HCT116 (cell line): ENCODE results near the gene ZNF789. TPM values are rescaled to one million over a fixed set of nuclear protein-coding genes. Genes with fewer than 3 reads are reported as not detected.

Source experiments
- ATAC-seq: fragments of 200-7000 bp; cut with Tn5 transposase; 2 replicates; pipeline ENCODE4 v1.9.1; 2020; ENCODE audit warnings: mild to moderate bottlenecking, moderate library complexity
- BruUV-seq: library from RNA; stranded (reverse); fragments of 400-500 nt; replicated peaks from 2 replicates; lab custom pipeline; 2021; lab: Mats Ljungman, UMichigan
- CTCF ChIA-PET: fragments of 300-600 bp; sonication (Branson Sonifier 250); formaldehyde crosslinking; loops from one replicate; lab custom pipeline; 2021; ENCODE audit warnings: antibody characterized with exemption; lab: Charles Lee
- POLR2A ChIA-PET: fragments of 300-600, 350-600 bp; sonication (Branson Sonifier 250); formaldehyde crosslinking; loops from one replicate; lab custom pipeline; 2021; ENCODE audit warnings: antibody characterized with exemption; lab: Charles Lee
- RAD21 ChIA-PET, 2 experiments: fragments of 300-600 bp; sonication (Branson Sonifier 250); formaldehyde crosslinking; loops; one replicate each; lab custom pipeline; 2023; ENCODE audit warnings: low total read pairs in 2 of 2; ENCODE audit not compliant: uncharacterized antibody in 2 of 2, unreplicated experiment in 2 of 2, low non-redundant PET in 1 of 2; lab: Charles Lee
- DNase-seq: peaks from one replicate; pipeline ENCODE4 v3.0.0-alpha.2; 2010; ENCODE audit warnings: low read depth, low spot score
- H2AFZ ChIP-seq: fragments of 200-600 bp; shearing (Covaris generic), sonication (generic); 2 replicates; pipeline ENCODE4 v1.6.1; 2017; ENCODE audit warnings: low read depth, mixed run types, mixed read lengths, antibody characterized with exemption, low read length; ENCODE audit not compliant: poor library complexity, severe bottlenecking
- H3K27ac ChIP-seq: 2 replicates; pipeline ENCODE4 v1.5.1; 2012; ENCODE audit warnings: low read depth, low read length
- H3K27me3 ChIP-seq: fragments of 200-600 bp; sonication (generic); 2 replicates; pipeline ENCODE4 v1.6.1; 2016; ENCODE audit warnings: mixed run types, low read length, mixed read lengths; ENCODE audit not compliant: insufficient read depth
- H3K36me3 ChIP-seq, 2 experiments: fragments of 200-500 bp in 1 of 2; fragments of 200-600 bp in 1 of 2; sonication (Bioruptor generic) in 1 of 2; sonication (generic) in 1 of 2; 2 replicates each; pipeline versions ENCODE4 v1.5.1 to v1.6.1; 2014 to 2016; ENCODE audit warnings: low read length in 2 of 2, inconsistent platforms in 1 of 2, mixed read lengths in 1 of 2, mixed run types in 1 of 2; ENCODE audit not compliant: insufficient read depth in 2 of 2, control insufficient read depth in 1 of 2
- H3K4me1 ChIP-seq, 2 experiments: fragments of 200-600 bp in 1 of 2; sonication (generic) in 1 of 2; 2 replicates each; pipeline versions ENCODE4 v1.5.1 to v1.6.1; 2012 to 2017; ENCODE audit warnings: low read length in 2 of 2, inconsistent platforms in 1 of 2, mild to moderate bottlenecking in 1 of 2, mixed read lengths in 1 of 2, mixed run types in 1 of 2, moderate library complexity in 1 of 2; ENCODE audit not compliant: insufficient read depth in 2 of 2, control insufficient read depth in 1 of 2
- H3K4me2 ChIP-seq: fragments of 200-600 bp; sonication (generic); 2 replicates; pipeline ENCODE4 v1.6.1; 2017; ENCODE audit warnings: mixed run types, low read length, mixed read lengths
- H3K4me3 ChIP-seq, 2 experiments: fragments of 200-600 bp in 1 of 2; sonication (generic) in 1 of 2; replicated peaks in 1 of 2; 2 replicates each; pipeline ENCODE4 v1.5.1; 2011 to 2016; ENCODE audit warnings: low read length in 2 of 2, control low read depth in 1 of 2, low read depth in 1 of 2, mild to moderate bottlenecking in 1 of 2, mixed read lengths in 1 of 2, mixed run types in 1 of 2
- H3K79me2 ChIP-seq: fragments of 200-600 bp; sonication (generic); 2 replicates; pipeline ENCODE4 v1.6.1; 2017; ENCODE audit warnings: mild to moderate bottlenecking, mixed run types, low read length, moderate library complexity, mixed read lengths; ENCODE audit not compliant: insufficient read depth
- H3K9ac ChIP-seq: fragments of 200-600 bp; sonication (generic); 2 replicates; pipeline ENCODE4 v1.6.1; 2016; ENCODE audit warnings: low read length, mixed read lengths
- H3K9me2 ChIP-seq: fragments of 200-600 bp; sonication (generic), shearing (Covaris generic); 2 replicates; pipeline ENCODE4 v1.6.1; 2017; ENCODE audit warnings: mixed run types, mild to moderate bottlenecking, moderate library complexity; ENCODE audit not compliant: insufficient read depth
- H3K9me3 ChIP-seq, 2 experiments: fragments of 200-500 bp in 1 of 2; fragments of 200-600 bp in 1 of 2; sonication (Bioruptor generic) in 1 of 2; sonication (generic) in 1 of 2; 2 replicates each; pipeline ENCODE4 v1.6.1; 2014 to 2017; ENCODE audit warnings: low read length in 2 of 2, mixed read lengths in 2 of 2, inconsistent platforms in 1 of 2, low read depth in 1 of 2, mild to moderate bottlenecking in 1 of 2, mixed run types in 1 of 2, moderate library complexity in 1 of 2; ENCODE audit not compliant: control insufficient read depth in 1 of 2, insufficient read depth in 1 of 2
- H4K20me1 ChIP-seq: fragments of 200-600 bp; sonication (generic), shearing (Covaris generic); 2 replicates; pipeline ENCODE4 v1.6.1; 2017; ENCODE audit warnings: mixed run types, mild to moderate bottlenecking, moderate library complexity; ENCODE audit not compliant: insufficient read depth
- ATF3 ChIP-seq: IDR thresholded peaks from 2 replicates; pipeline ENCODE4 v1.6.1; 2012
- CTCF ChIP-seq, 3 experiments: fragments of 200-600 bp in 1 of 3; sonication (generic) in 1 of 3; IDR thresholded peaks in 2 of 3; conservative IDR thresholded peaks in 1 of 3; 2 replicates each; pipeline ENCODE4 v1.5.1; 2012 to 2017; ENCODE audit warnings: low read depth in 2 of 3, low read length in 2 of 3, antibody characterized with exemption in 1 of 3, borderline replicate concordance in 1 of 3, control low read depth in 1 of 3, mild to moderate bottlenecking in 1 of 3, mixed read lengths in 1 of 3, mixed run types in 1 of 3, moderate library complexity in 1 of 3; ENCODE audit not compliant: insufficient read depth in 1 of 3
- EGR1 ChIP-seq: IDR thresholded peaks from 2 replicates; pipeline ENCODE4 v1.6.1; 2012; ENCODE audit warnings: low read depth
- ELF1 ChIP-seq: IDR thresholded peaks from 2 replicates; pipeline ENCODE4 v1.6.1; 2012; ENCODE audit warnings: low read depth, borderline replicate concordance
- EZH2 ChIP-seq: fragments of 200-600 bp; sonication (generic); IDR thresholded peaks from 2 replicates; pipeline ENCODE4 v1.6.1; 2017; ENCODE audit warnings: antibody characterized with exemption, mixed run types
- EZH2phosphoT487 ChIP-seq: fragments of 200-600 bp; IDR thresholded peaks from 2 replicates; pipeline ENCODE4 v1.6.1; 2018; ENCODE audit warnings: antibody characterized with exemption, borderline replicate concordance
- FOSL1 ChIP-seq: IDR thresholded peaks from 2 replicates; pipeline ENCODE4 v1.6.1; 2012; ENCODE audit warnings: low read depth
- JUND ChIP-seq: IDR thresholded peaks from 2 replicates; pipeline ENCODE4 v1.6.1; 2012
- MAX ChIP-seq: IDR thresholded peaks from 2 replicates; pipeline ENCODE4 v1.6.1; 2012
- POLR2A ChIP-seq: IDR thresholded peaks from 2 replicates; pipeline ENCODE4 v1.7.0; 2011; ENCODE audit warnings: borderline replicate concordance; ENCODE audit not compliant: insufficient read depth, insufficient read length; ENCODE audit errors: extremely low read depth
- POLR2AphosphoS5 ChIP-seq: IDR thresholded peaks from 2 replicates; pipeline ENCODE4 v1.6.1; 2011; ENCODE audit warnings: mild to moderate bottlenecking, low read depth, low read length, moderate library complexity
- RAD21 ChIP-seq: IDR thresholded peaks from 2 replicates; pipeline ENCODE4 v1.6.1; 2012; ENCODE audit warnings: low read depth, mild to moderate bottlenecking
- REST ChIP-seq: IDR thresholded peaks from 2 replicates; pipeline ENCODE4 v1.6.1; 2012; ENCODE audit warnings: low read depth
- SIN3A ChIP-seq: IDR thresholded peaks from 2 replicates; pipeline ENCODE4 v1.6.1; 2012; ENCODE audit warnings: low read depth
- SP1 ChIP-seq: IDR thresholded peaks from 2 replicates; pipeline ENCODE4 v1.6.1; 2012; ENCODE audit warnings: low read depth
- SRF ChIP-seq: IDR thresholded peaks from 2 replicates; pipeline ENCODE4 v1.6.1; 2012; ENCODE audit warnings: low read depth
- TCF7L2 ChIP-seq: IDR thresholded peaks from 2 replicates; pipeline ENCODE4 v1.7.0; 2011; ENCODE audit warnings: borderline replicate concordance, inconsistent platforms; ENCODE audit not compliant: insufficient read depth, insufficient read length; ENCODE audit errors: extremely low read depth
- YY1 ChIP-seq: IDR thresholded peaks from 2 replicates; pipeline ENCODE4 v1.6.1; 2011; ENCODE audit warnings: low read length, low read depth, moderate library complexity, mild to moderate bottlenecking; ENCODE audit not compliant: insufficient replicate concordance; ENCODE audit errors: extremely low read depth
- ZBTB33 ChIP-seq: IDR thresholded peaks from 2 replicates; pipeline ENCODE4 v1.6.1; 2011; ENCODE audit warnings: mild to moderate bottlenecking, low read length, moderate library complexity; ENCODE audit not compliant: insufficient replicate concordance; ENCODE audit errors: extremely low read depth
- ZNF274 ChIP-seq: fragments of 200-500 bp; sonication (Bioruptor generic); IDR thresholded peaks from 2 replicates; pipeline ENCODE4 v1.6.1; 2014; ENCODE audit warnings: mild to moderate bottlenecking, low read depth, low read length, inconsistent platforms
- intact Hi-C: fragments of 100-400 bp; cut with micrococcal nuclease; formaldehyde crosslinking; loops from 2 replicates; pipeline ENCODE4 v1.10.0; 2022
- total RNA-seq: library from RNA; stranded (reverse); gene quantifications from one replicate; pipeline ENCODE4 v1.2.1, GENCODE V29; 2021; ENCODE audit not compliant: unreplicated experiment

The ZNF789 gene
- total RNA-seq, 1 experiment from 2014 or later, result 8.2 TPM

- CTCF ChIA-PET, result interaction anchor here (1.0 kb wide), 1 partner anchor 20 kb away, joined by 5 read pairs; no protein-coding TSS in a partner anchor
- no peaks in the 10 kb centered on the region for H3K9me3 ChIP-seq
- peak overlapping the region; percentile 92 for H3K4me2 ChIP-seq
- H3K79me2 ChIP-seq, result peaks cover 31% of the 10 kb centered on the region
- ATAC-seq (peak; percentile 3), DNase-seq (no peak)
- POLR2A ChIA-PET, result interaction anchor here (1.0 to 1.7 kb wide), 7 partner anchors 18 to 111 kb away, joined by 3 to 8 read pairs (median 6); partner anchors contain the start of genes BUD31, FAM200A, PDAP1 and ZNF655
- H3K9ac ChIP-seq, result peak overlapping the region; percentile 68
- no peaks in the 10 kb centered on the region for H3K27me3 ChIP-seq
- intact Hi-C loops, result loop anchor here (2.0 kb wide), 1 partner anchor 48 kb away; the partner anchor contains the start of gene FAM200A
- RAD21 ChIA-PET, result no interaction called here
- H3K4me3 ChIP-seq, result peak overlapping the region; percentile 87 to 95
- H3K9me2 ChIP-seq, result no peaks in the 10 kb centered on the region
- TF ChIP-seq POLR2A (no peak), JUND (no peak), SP1 (no peak), CTCF (IDR thresholded peaks at IDR 0.05 in 2 of 3, conservative IDR thresholded peaks at IDR 0.05 in 1 of 3; ENCODE audit: borderline replicate concordance in 1 of 3, insufficient read depth in 1 of 3, low read depth in 2 of 3, low read length in 2 of 3) (no peak), SRF (no peak), TCF7L2 (no peak), ZNF274 (no peak), EZH2 (no peak), REST (no peak), YY1 (no peak), RAD21 (no peak), ZBTB33 (no peak), EZH2phosphoT487 (no peak), SIN3A (no peak), POLR2AphosphoS5 (no peak), EGR1 (no peak), FOSL1 (no peak), ELF1 (no peak), MAX (no peak), ATF3 (no peak)
- H4K20me1 ChIP-seq, result no peaks in the 10 kb centered on the region
- BruUV-seq, result no TSS peak
- H3K36me3 ChIP-seq, result no peaks in the 10 kb centered on the region; a peak in 1 of 4 replicates
- peak overlapping the region; percentile 82 for H3K27ac ChIP-seq
- no peak overlapping the region for H2AFZ ChIP-seq
- peaks cover 11 to 23% of the 10 kb centered on the region in 2 experiments; a peak in 3 of 4 replicates for H3K4me1 ChIP-seq
Observed at GRCh38 chr7:99505324-99505662, 32.6 kb downstream of the ZNF789 start.
